HEK293 (cell line): Measurements from ENCODE around the gene CTDSP1.

ENCODE experiments used
- CTCF ChIA-PET: fragments of 350-600 bp; formaldehyde crosslinking; extraction: SDS; loops from one replicate; lab custom pipeline; 2021; ENCODE audit warnings: antibody characterized with exemption; lab: Yijun Ruan, JAX
- POLR2A ChIA-PET: fragments of 300-600 bp; formaldehyde crosslinking; extraction: SDS; loops from one replicate; lab custom pipeline; 2020; ENCODE audit warnings: antibody characterized with exemption, inconsistent platforms; lab: Yijun Ruan, JAX
- H3K27ac ChIP-seq: fragments of 200-500 bp; sonication (Bioruptor generic); 2 replicates; pipeline ENCODE4 v1.5.1; 2014; ENCODE audit warnings: low read depth, low read length, control low read depth, inconsistent platforms; ENCODE audit errors: extremely low read depth
- H3K36me3 ChIP-seq, 2 experiments: fragments of 200-500 bp in 1 of 2; sonication (Bioruptor generic) in 1 of 2; 1 replicate in 1 of 2; 2 replicates in 1 of 2; pipeline ENCODE4 v1.5.1; 2014 to 2017; ENCODE audit warnings: inconsistent platforms in 2 of 2, low read length in 2 of 2; ENCODE audit not compliant: control insufficient read depth in 2 of 2, insufficient read depth in 1 of 2
- H3K4me1 ChIP-seq: fragments of 200-500 bp; sonication (Bioruptor generic); 2 replicates; pipeline ENCODE4 v1.5.1; 2014; ENCODE audit warnings: mild to moderate bottlenecking, low read length, inconsistent platforms; ENCODE audit not compliant: control insufficient read depth, insufficient read depth
- H3K4me3 ChIP-seq: 2 replicates; pipeline ENCODE4 v1.5.1; 2011; ENCODE audit warnings: low read depth, mild to moderate bottlenecking, control low read depth, low read length, moderate library complexity
- H3K9me3 ChIP-seq: fragments of 200-500 bp; sonication (Bioruptor generic); 2 replicates; pipeline ENCODE4 v1.5.1; 2014; ENCODE audit warnings: low read depth, low read length, inconsistent platforms; ENCODE audit not compliant: control insufficient read depth, insufficient read depth
- HOXC10 ChIP-seq: sonication (generic); formaldehyde crosslinking; IDR thresholded peaks from 2 replicates; pipeline ENCODE4 v1.8.1; 2023; ENCODE audit warnings: mild to moderate bottlenecking, missing genetic modification reagents
- PRDM6 ChIP-seq: fragments of 450-650 bp; formaldehyde crosslinking; IDR thresholded peaks from 2 replicates; pipeline ENCODE4 v1.5.1; 2017; ENCODE audit warnings: missing biosample characterization, missing genetic modification characterization
- REST ChIP-seq: fragments of 450-650 bp; formaldehyde crosslinking; IDR thresholded peaks from 2 replicates; pipeline ENCODE4 v1.5.1; 2016; ENCODE audit warnings: missing biosample characterization, missing genetic modification characterization
- ZBTB49 ChIP-seq: fragments of 450-650 bp; formaldehyde crosslinking; IDR thresholded peaks from 2 replicates; pipeline ENCODE4 v1.5.1; 2016; ENCODE audit warnings: missing biosample characterization, missing genetic modification characterization, low read depth
- ZFP37 ChIP-seq: fragments of 450-650 bp; formaldehyde crosslinking; IDR thresholded peaks from 2 replicates; pipeline ENCODE4 v1.5.1; 2016; ENCODE audit warnings: missing biosample characterization, missing genetic modification characterization
- ZNF184 ChIP-seq: fragments of 450-650 bp; IDR thresholded peaks from 2 replicates; pipeline ENCODE4 v1.5.1; 2018; ENCODE audit warnings: missing biosample characterization, mild to moderate bottlenecking, missing genetic modification characterization
- ZNF311 ChIP-seq: fragments of 450-650 bp; formaldehyde crosslinking; IDR thresholded peaks from 2 replicates; pipeline ENCODE4 v1.5.1; 2017; ENCODE audit warnings: missing biosample characterization, missing genetic modification characterization, borderline replicate concordance
- ZNF398 ChIP-seq: fragments of 450-650 bp; formaldehyde crosslinking; IDR thresholded peaks from 2 replicates; pipeline ENCODE4 v1.5.1; 2017; ENCODE audit warnings: missing biosample characterization, missing genetic modification characterization
- ZNF530 ChIP-seq: fragments of 450-650 bp; formaldehyde crosslinking; IDR thresholded peaks from 2 replicates; pipeline ENCODE4 v1.5.1; 2016; ENCODE audit warnings: low read depth, missing biosample characterization, missing genetic modification characterization
- ZNF561 ChIP-seq: fragments of 450-650 bp; IDR thresholded peaks from 2 replicates; pipeline ENCODE4 v1.5.1; 2018; ENCODE audit warnings: missing biosample characterization, missing genetic modification characterization, borderline replicate concordance
- ZNF670 ChIP-seq: fragments of 450-650 bp; formaldehyde crosslinking; IDR thresholded peaks from 2 replicates; pipeline ENCODE4 v1.5.1; 2016; ENCODE audit warnings: missing biosample characterization, missing genetic modification characterization, low read depth
- ZNF692 ChIP-seq: fragments of 450-650 bp; formaldehyde crosslinking; IDR thresholded peaks from 2 replicates; pipeline ENCODE4 v1.5.1; 2016; ENCODE audit warnings: missing biosample characterization, missing genetic modification characterization

The CTDSP1 gene

GRCh38 chr2:218428846-218429558 is 29.3 kb downstream of the CTDSP1 start (continued):
- TF ChIP-seq PRDM6 (no peak), REST (no peak)

GRCh38 chr2:218429911-218430692 is 30.4 kb downstream of the CTDSP1 start:
- ChIA-PET POLR2A (no interaction called here), CTCF (interaction anchor here (0.9 to 1.5 kb wide), 2 partner anchors 129 to 157 kb away, joined by 3 read pairs; no protein-coding TSS in a partner anchor)
- H3K27ac ChIP-seq = no peak overlapping the region
- no peaks in the 10 kb centered on the region for H3K36me3 ChIP-seq
- H3K9me3 ChIP-seq = no peaks in the 10 kb centered on the region
- no peaks in the 10 kb centered on the region for H3K4me1 ChIP-seq
- no peak overlapping the region for H3K4me3 ChIP-seq
- TF ChIP-seq ZBTB49 (tag by site-specific recombination) (no peak), ZNF398 (tag by site-specific recombination) (peak; percentile 81), ZNF670 (tag by site-specific recombination) (no peak)

GRCh38 chr2:218430721-218431120 is 31.1 kb downstream of the CTDSP1 start:
- no peaks in the 10 kb centered on the region for H3K36me3 ChIP-seq

More at GRCh38 chr2:218430721-218431120, 31.1 kb downstream of the CTDSP1 start:
- ChIA-PET POLR2A (interaction anchor here (0.7 kb wide), 1 partner anchor 32 kb away, joined by 4 read pairs; no protein-coding TSS in a partner anchor), CTCF (interaction anchor here (0.7 to 1.5 kb wide), 3 partner anchors 24 to 218 kb away, joined by 3 to 5 read pairs (median 3); no protein-coding TSS in a partner anchor)
- TF ChIP-seq ZNF184 (tag by site-specific recombination) (no peak), ZNF561 (tag by site-specific recombination) (no peak), ZNF692 (tag by site-specific recombination) (no peak), ZNF530 (tag by site-specific recombination) (no peak), HOXC10 (CRISPR knock-in tag) (no peak), ZNF311 (tag by site-specific recombination) (no peak), ZFP37 (tag by site-specific recombination) (no peak)
- no peak overlapping the region for H3K27ac ChIP-seq
- H3K4me3 ChIP-seq = no peak overlapping the region
- H3K9me3 ChIP-seq = no peaks in the 10 kb centered on the region
- no peaks in the 10 kb centered on the region for H3K4me1 ChIP-seq
